Astrocyte of the cerebellum (primary cell): ENCODE results near the gene CLDN22.

Source experiments
- DNase-seq: peaks from one replicate; pipeline ENCODE4 v3.0.0-alpha.2; 2011; ENCODE audit warnings: low read depth
- H3K4me3 ChIP-seq: 2 replicates; pipeline ENCODE4 v1.5.1; 2011; ENCODE audit warnings: mild to moderate bottlenecking, low read depth, low read length, moderate library complexity
- in situ Hi-C: cut with HindIII; loops from 2 replicates; pipeline ENCODE4 v1.10.0; 2017; ENCODE audit warnings: low sequenced_read_pairs
- TF ChIP-seq, protein P1 (sequence below): IDR thresholded peaks from 2 replicates; pipeline ENCODE4 v1.5.1; 2012; ENCODE audit warnings: low read length, low read depth, moderate library complexity, mild to moderate bottlenecking; ENCODE audit errors: missing control alignments

The CLDN22 gene

DNA sequence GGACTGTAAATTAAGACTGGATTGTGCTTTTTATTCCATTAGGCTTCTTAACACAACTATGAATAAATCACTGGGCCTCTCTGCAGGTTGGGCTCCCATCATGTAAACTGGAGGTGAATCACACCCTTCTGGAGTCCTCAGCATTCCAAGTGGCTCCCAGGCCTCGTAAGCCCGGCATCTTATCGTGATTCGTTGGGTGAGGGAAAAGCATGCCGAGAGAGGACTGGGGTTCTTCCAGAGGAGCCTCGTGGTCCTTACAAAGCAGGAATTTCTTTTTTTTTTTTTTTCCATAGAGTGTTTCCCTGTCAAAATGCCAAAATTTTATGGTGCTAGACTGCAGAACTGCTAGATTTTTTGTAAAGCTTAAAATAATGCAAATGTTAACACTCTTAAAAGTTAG, 20.0 kb downstream of the CLDN22 start:
- H3K4me3 ChIP-seq = no peak overlapping the region
- peak; percentile 2 for DNase-seq
- in situ Hi-C loops = no loop called here
- TF ChIP-seq, protein P1, sequence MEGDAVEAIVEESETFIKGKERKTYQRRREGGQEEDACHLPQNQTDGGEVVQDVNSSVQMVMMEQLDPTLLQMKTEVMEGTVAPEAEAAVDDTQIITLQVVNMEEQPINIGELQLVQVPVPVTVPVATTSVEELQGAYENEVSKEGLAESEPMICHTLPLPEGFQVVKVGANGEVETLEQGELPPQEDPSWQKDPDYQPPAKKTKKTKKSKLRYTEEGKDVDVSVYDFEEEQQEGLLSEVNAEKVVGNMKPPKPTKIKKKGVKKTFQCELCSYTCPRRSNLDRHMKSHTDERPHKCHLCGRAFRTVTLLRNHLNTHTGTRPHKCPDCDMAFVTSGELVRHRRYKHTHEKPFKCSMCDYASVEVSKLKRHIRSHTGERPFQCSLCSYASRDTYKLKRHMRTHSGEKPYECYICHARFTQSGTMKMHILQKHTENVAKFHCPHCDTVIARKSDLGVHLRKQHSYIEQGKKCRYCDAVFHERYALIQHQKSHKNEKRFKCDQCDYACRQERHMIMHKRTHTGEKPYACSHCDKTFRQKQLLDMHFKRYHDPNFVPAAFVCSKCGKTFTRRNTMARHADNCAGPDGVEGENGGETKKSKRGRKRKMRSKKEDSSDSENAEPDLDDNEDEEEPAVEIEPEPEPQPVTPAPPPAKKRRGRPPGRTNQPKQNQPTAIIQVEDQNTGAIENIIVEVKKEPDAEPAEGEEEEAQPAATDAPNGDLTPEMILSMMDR = no peak

DNA sequence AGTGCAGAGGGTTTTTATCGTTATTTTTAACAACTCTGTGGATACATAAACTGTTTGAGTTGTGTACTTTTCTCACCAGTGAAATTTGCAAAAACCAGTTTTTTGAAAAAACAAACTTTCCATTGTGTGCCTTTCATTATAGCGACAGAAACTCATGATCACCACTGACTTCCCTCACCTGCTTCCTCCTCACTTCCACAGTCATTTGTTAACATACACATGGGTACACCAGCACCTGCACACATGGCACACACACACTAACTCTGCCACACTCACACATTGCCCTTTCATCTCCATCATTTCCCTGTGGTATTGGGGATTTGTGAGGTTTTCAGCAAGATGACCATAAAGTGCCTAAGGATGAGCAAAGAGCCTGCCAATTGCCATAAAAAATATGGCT, 20.6 kb downstream of the CLDN22 start:
- TF ChIP-seq, protein P1 = no peak
- no peak for DNase-seq
- no peak overlapping the region for H3K4me3 ChIP-seq
- in situ Hi-C loops = no loop called here

DNA sequence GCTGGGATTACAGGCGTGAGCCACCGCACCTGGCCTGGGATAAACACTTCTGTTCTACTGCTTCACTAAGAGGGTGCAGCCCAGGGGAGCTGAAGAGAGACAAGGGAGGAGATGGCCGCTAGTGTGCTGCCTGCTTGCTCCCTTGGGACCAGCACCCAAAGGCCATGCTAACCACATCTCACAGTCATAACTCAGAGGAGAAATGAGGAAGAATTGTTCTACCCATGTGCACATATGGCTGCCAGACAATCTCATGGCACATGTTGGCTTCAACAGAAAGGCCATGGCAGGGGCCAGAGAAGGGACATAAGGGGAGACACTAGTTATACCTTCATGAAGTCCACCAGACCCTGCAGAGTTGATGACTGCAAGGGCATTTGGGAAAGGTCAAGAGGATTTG, 22.4 kb downstream of the CLDN22 start:
- H3K4me3 ChIP-seq = no peak overlapping the region
- in situ Hi-C loops = no loop called here
- TF ChIP-seq, protein P1 = no peak
- DNase-seq = no peak

DNA sequence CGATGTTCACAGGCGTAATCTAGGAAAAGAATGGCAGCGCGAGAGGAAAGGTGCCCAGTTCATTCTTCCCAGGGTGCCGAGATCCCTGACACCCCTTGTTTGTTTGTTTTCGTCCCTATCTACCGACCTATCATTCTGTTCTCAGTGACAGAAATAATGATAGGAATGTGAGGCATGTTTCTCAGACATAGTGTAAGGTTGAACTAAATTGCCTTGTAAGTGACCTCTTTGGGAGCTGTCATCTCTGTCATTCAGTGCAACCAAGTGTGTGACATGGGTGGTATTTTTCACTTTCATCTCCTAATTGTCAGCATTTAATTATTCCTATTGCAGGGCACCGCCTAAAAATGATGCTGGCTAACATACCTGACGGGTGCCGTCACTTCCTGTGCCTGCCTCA, 24.4 kb downstream of the CLDN22 start:
- no peak for DNase-seq
- H3K4me3 ChIP-seq = no peak overlapping the region
- TF ChIP-seq, protein P1 = no peak
- in situ Hi-C loops = no loop called here

DNA sequence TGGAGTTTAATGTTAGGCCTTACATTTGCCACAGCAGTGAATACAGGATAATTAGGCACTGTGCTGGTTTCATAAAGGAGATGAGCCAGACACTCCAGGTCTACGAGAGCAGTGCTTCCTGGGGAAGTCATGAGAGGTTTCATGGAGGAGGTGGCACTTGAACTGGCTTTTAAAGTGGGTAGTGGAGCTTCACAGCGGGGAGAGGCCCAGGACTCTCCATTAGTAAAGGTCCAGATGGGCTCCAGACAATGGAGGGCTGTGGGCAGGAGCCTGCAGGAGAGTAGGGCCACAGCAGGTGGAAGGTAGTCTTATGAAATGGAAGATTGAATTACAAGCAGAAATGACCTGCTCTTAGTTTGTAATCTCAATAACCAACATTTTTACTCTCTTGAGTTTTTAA, 29.0 kb downstream of the CLDN22 start:
- DNase-seq = no peak
- TF ChIP-seq, protein P1 = no peak
- H3K4me3 ChIP-seq = no peak overlapping the region
- in situ Hi-C loops = no loop called here

DNA sequence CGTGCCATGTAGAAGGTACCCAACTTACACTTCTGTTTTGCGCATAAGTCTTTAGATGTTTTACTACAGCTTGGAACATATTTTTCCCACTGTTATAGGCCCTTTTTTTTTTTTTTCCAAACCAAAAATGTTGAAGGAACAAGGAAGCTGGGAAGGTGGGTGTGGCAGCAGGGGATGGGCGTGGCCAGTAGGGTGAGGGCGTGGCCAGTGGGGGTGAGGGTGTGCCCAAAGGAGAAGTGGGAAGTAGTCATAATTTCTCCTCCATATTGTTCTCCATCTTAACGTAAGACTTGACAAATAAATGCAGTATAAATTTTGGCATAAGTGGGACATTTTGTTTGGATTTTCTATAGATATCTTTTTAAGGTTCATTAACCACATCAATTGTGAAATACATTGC, 30.4 kb downstream of the CLDN22 start:
- TF ChIP-seq, protein P1 = no peak
- DNase-seq = no peak
- H3K4me3 ChIP-seq = no peak overlapping the region
- in situ Hi-C loops = no loop called here

DNA sequence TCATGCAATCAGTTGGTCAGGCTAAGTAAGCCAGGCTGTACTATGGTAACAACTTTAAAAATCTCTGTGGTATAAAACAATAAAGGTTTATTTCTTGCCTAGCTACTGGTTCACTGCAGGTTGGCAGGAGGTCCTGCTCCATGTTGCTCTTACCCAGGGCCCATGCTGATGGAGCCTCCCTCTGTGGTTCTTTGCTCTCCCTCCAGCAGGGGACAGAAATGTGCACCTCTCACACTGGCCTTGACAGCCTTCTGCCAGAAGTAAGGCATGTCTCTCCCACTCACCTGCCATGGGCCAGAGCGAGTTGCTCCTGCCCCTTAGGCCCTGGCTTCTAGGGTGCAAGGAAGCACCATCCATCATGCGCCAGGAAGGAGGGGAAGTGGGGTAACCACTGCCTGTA, 31.1 kb downstream of the CLDN22 start:
- H3K4me3 ChIP-seq = no peak overlapping the region
- in situ Hi-C loops = no loop called here
- TF ChIP-seq, protein P1 = no peak
- no peak for DNase-seq
